ENCODE results near the gene S100A6. TPM values are rescaled to one million over a fixed set of nuclear protein-coding genes. Genes with fewer than 3 reads are reported as not detected.

Gene S100A6
- total RNA-seq, 4 donors from 2014 or later, result 153 to 361 (median 224) TPM

GRCh38 chr1:153556348-153556747 is 20.6 kb upstream of the S100A6 start:
- no peaks in the 10 kb centered on the region for H3K27me3 ChIP-seq
- no peaks in the 10 kb centered on the region for H3K36me3 ChIP-seq
- intact Hi-C loops (cut with DNase I; ENCODE audit: low total_unique reads) (no loop called here), in situ Hi-C loops (cut with MboI; ENCODE audit: low sequenced_read_pairs in 4 of 4) (no loop called here)
- H3K4me3 ChIP-seq, result no peak overlapping the region
- peaks cover 0 to 8% of the 10 kb centered on the region in 2 donors for H3K4me1 ChIP-seq
- no peak overlapping the region for H3K27ac ChIP-seq
- ATAC-seq, result no peak
- TF ChIP-seq POLR2A (IDR thresholded peaks at IDR 0.05), result no peak
- TF ChIP-seq CTCF (IDR thresholded peaks at IDR 0.05 in 4 of 5, conservative IDR thresholded peaks at IDR 0.05 in 1 of 5), result no peak
- no peak for DNase-seq
- H3K9me3 ChIP-seq, result no peaks in the 10 kb centered on the region

GRCh38 chr1:153553830-153554541 is 18.2 kb upstream of the S100A6 start:
- ATAC-seq (no peak), DNase-seq (no peak)
- H3K4me3 ChIP-seq, result no peak overlapping the region
- intact Hi-C loops (cut with DNase I; ENCODE audit: low total_unique reads), result no loop called here
- in situ Hi-C loops (cut with MboI; ENCODE audit: low sequenced_read_pairs in 4 of 4), result no loop called here
- peaks cover 7 to 19% of the 10 kb centered on the region in 2 donors for H3K4me1 ChIP-seq
- H3K36me3 ChIP-seq, result no peaks in the 10 kb centered on the region
- H3K9me3 ChIP-seq, result no peaks in the 10 kb centered on the region
- no peak for TF ChIP-seq CTCF (IDR thresholded peaks at IDR 0.05 in 4 of 5, conservative IDR thresholded peaks at IDR 0.05 in 1 of 5)
- no peak for TF ChIP-seq POLR2A (IDR thresholded peaks at IDR 0.05)
- H3K27ac ChIP-seq, result peak overlapping the region in 3 of 4 donors; percentile 21 to 52 (median 22)
- H3K27me3 ChIP-seq, result no peaks in the 10 kb centered on the region

- no peak for ATAC-seq
- no peaks in the 10 kb centered on the region for H3K27me3 ChIP-seq
- H3K9me3 ChIP-seq, result no peaks in the 10 kb centered on the region
- no peak for TF ChIP-seq CTCF (IDR thresholded peaks at IDR 0.05 in 4 of 5, conservative IDR thresholded peaks at IDR 0.05 in 1 of 5)
- TF ChIP-seq POLR2A (IDR thresholded peaks at IDR 0.05), result no peak
- no peaks in the 10 kb centered on the region for H3K36me3 ChIP-seq
- in situ Hi-C loops (cut with MboI; ENCODE audit: low sequenced_read_pairs in 4 of 4), result no loop called here
- intact Hi-C loops (cut with DNase I; ENCODE audit: low total_unique reads), result no loop called here
- no peak overlapping the region for H3K27ac ChIP-seq
- no peak overlapping the region for H3K4me3 ChIP-seq
- H3K4me1 ChIP-seq, result peaks cover 11 to 27% of the 10 kb centered on the region in 2 donors
- no peak for DNase-seq
Measured at GRCh38 chr1:153553096-153553495, 17.3 kb upstream of the S100A6 start.

- H3K27ac ChIP-seq, result no peak overlapping the region
- intact Hi-C loops (cut with DNase I; ENCODE audit: low total_unique reads) (no loop called here), in situ Hi-C loops (cut with MboI; ENCODE audit: low sequenced_read_pairs in 4 of 4) (no loop called here)
- H3K4me1 ChIP-seq, result peaks cover 11 to 33% of the 10 kb centered on the region in 2 donors
- TF ChIP-seq CTCF (IDR thresholded peaks at IDR 0.05 in 4 of 5, conservative IDR thresholded peaks at IDR 0.05 in 1 of 5), result no peak
- TF ChIP-seq POLR2A (IDR thresholded peaks at IDR 0.05), result no peak
- DNase-seq (no peak), ATAC-seq (no peak)
- no peak overlapping the region for H3K4me3 ChIP-seq
- no peaks in the 10 kb centered on the region for H3K36me3 ChIP-seq
- no peaks in the 10 kb centered on the region for H3K9me3 ChIP-seq
- no peaks in the 10 kb centered on the region for H3K27me3 ChIP-seq
Measured at GRCh38 chr1:153552335-153552734, 16.5 kb upstream of the S100A6 start.

Measured in gastrocnemius medialis (tissue), 4 donors.